Measurements from ENCODE around the gene CPZ.

GRCh38 chr4:8554555-8555100, 37.9 kb upstream of the CPZ start:
- TF ChIP-seq POLR2AphosphoS5 (IDR thresholded peaks at IDR 0.05; ENCODE audit: low read depth, low read length): no peak
- TF ChIP-seq POLR2A (IDR thresholded peaks at IDR 0.05; ENCODE audit: low read depth, low read length): no peak
